Measurements from ENCODE around the gene REPIN1. TPM values are rescaled to one million over a fixed set of nuclear protein-coding genes. Genes with fewer than 3 reads are reported as not detected.
A peak's percentile ranks its signal among the peaks of the same experiment; 100 is the strongest.

REPIN1 gene
- total and polyA plus RNA-seq, 9 of the 15 experiments (the other 6 are each of a cell fraction or from before 2014, with no cell fraction given): 8.1 to 283 (median 94.3) TPM

- TF ChIP-seq, protein P1, sequence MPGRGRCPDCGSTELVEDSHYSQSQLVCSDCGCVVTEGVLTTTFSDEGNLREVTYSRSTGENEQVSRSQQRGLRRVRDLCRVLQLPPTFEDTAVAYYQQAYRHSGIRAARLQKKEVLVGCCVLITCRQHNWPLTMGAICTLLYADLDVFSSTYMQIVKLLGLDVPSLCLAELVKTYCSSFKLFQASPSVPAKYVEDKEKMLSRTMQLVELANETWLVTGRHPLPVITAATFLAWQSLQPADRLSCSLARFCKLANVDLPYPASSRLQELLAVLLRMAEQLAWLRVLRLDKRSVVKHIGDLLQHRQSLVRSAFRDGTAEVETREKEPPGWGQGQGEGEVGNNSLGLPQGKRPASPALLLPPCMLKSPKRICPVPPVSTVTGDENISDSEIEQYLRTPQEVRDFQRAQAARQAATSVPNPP (IDR thresholded peaks at IDR 0.05; ENCODE audit: borderline replicate concordance, insufficient read depth, insufficient read length): no peak
- TF ChIP-seq HNRNPL (IDR thresholded peaks at IDR 0.05; ENCODE audit: low read depth, low read length) (no peak), MTA2 (IDR thresholded peaks at IDR 0.05; ENCODE audit: low read depth) (no peak), ZNF347 (CRISPR knock-in tag; IDR thresholded peaks at IDR 0.05; ENCODE audit: low read depth) (no peak), RBFOX2 (IDR thresholded peaks at IDR 0.05; ENCODE audit: low read depth, low read length) (peak; percentile 23; the same call in 1 of the 2 replicates), XRCC5 (IDR thresholded peaks at IDR 0.05; ENCODE audit: low read depth, low read length) (no peak), ZMIZ1 (IDR thresholded peaks at IDR 0.05; ENCODE audit: low read depth in 2 of 2, low read length in 2 of 2) (0 out of 4 replicates have a peak, but pooled peaks of 1 of the 2 experiments have one; percentile 3), PML (IDR thresholded peaks at IDR 0.05; ENCODE audit: low read length) (no peak), ELF1 (tag; IDR thresholded peaks at IDR 0.05) (no peak), KDM1A (IDR thresholded peaks at IDR 0.05) (no peak; a peak in 1 of 4 replicates), ZNF583 (CRISPR knock-in tag; IDR thresholded peaks at IDR 0.05) (no peak), LCOR (CRISPR knock-in tag; IDR thresholded peaks at IDR 0.05) (no peak), TARDBP (IDR thresholded peaks at IDR 0.05) (no peak), ZNF592 (IDR thresholded peaks at IDR 0.05) (no peak), PURB (CRISPR knock-in tag; IDR thresholded peaks at IDR 0.05; ENCODE audit: low read depth) (no peak), GABPB2 (CRISPR knock-in tag; conservative IDR thresholded peaks at IDR 0.05) (no peak), PHF21A (IDR thresholded peaks at IDR 0.05; ENCODE audit: borderline replicate concordance, low read depth) (0 out of 2 replicates have a peak, but pooled peaks have one; percentile 41), MBD2 (IDR thresholded peaks at IDR 0.05; ENCODE audit: borderline replicate concordance, low read depth) (no peak), ZNF511 (CRISPR knock-in tag; IDR thresholded peaks at IDR 0.05) (peak; percentile 6; the same call in 1 of the 2 replicates)
Observed at GRCh38 chr7:150379441-150380379, 11.1 kb downstream of the REPIN1 start (continued).

Data from K562 (cell line).